Measurements from ENCODE around the gene ZDHHC3. TPM values are rescaled to one million over a fixed set of nuclear protein-coding genes. Genes with fewer than 3 reads are reported as not detected.

ZDHHC3 gene
- total RNA-seq, 2 donors from 2014 or later = 64.6 to 91.7 TPM

DNA sequence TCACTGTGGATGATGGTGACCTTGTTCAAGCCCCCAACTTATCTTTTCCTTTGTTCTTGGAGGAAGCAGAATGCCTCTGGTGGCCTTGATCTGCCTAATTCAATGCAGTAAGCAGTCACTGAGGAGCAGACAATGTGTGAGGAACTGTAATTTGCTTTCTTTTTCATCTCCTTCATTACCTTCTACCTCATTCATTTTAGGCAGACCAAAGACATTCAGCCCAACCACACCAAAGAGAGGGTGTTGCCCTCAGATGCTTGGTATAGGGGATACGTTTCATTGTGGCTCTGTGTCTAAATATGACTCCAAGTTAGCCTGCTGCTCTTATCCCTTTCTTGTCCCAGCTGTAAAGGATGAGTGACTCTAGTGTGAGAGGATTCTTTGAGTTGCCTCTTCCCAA lies 15.4 kb upstream of the ZDHHC3 start:
- Histone ChIP-seq H3K27me3 (replicated peaks; ENCODE audit: insufficient read depth) (no peaks in the 10 kb centered on the region), H3K36me3 (no peaks in the 10 kb centered on the region), H3K27ac (no peak overlapping the region), H3K4me1 (replicated peaks) (no peaks in the 10 kb centered on the region), H3K4me3 (no peak overlapping the region), H3K9me3 (no peaks in the 10 kb centered on the region)
- DNase-seq (ENCODE audit: low spot score) = no peak
- WGBS = 88% methylated on average over 1 of the region's 1 CpG
- TF ChIP-seq POLR2A (IDR thresholded peaks at IDR 0.05) (no peak), POLR2AphosphoS5 (IDR thresholded peaks at IDR 0.05) (no peak)
- TF ChIP-seq, protein P1, sequence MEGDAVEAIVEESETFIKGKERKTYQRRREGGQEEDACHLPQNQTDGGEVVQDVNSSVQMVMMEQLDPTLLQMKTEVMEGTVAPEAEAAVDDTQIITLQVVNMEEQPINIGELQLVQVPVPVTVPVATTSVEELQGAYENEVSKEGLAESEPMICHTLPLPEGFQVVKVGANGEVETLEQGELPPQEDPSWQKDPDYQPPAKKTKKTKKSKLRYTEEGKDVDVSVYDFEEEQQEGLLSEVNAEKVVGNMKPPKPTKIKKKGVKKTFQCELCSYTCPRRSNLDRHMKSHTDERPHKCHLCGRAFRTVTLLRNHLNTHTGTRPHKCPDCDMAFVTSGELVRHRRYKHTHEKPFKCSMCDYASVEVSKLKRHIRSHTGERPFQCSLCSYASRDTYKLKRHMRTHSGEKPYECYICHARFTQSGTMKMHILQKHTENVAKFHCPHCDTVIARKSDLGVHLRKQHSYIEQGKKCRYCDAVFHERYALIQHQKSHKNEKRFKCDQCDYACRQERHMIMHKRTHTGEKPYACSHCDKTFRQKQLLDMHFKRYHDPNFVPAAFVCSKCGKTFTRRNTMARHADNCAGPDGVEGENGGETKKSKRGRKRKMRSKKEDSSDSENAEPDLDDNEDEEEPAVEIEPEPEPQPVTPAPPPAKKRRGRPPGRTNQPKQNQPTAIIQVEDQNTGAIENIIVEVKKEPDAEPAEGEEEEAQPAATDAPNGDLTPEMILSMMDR (IDR thresholded peaks at IDR 0.05) = no peak
- intact Hi-C loops (cut with DNase I) = no loop called here

DNA sequence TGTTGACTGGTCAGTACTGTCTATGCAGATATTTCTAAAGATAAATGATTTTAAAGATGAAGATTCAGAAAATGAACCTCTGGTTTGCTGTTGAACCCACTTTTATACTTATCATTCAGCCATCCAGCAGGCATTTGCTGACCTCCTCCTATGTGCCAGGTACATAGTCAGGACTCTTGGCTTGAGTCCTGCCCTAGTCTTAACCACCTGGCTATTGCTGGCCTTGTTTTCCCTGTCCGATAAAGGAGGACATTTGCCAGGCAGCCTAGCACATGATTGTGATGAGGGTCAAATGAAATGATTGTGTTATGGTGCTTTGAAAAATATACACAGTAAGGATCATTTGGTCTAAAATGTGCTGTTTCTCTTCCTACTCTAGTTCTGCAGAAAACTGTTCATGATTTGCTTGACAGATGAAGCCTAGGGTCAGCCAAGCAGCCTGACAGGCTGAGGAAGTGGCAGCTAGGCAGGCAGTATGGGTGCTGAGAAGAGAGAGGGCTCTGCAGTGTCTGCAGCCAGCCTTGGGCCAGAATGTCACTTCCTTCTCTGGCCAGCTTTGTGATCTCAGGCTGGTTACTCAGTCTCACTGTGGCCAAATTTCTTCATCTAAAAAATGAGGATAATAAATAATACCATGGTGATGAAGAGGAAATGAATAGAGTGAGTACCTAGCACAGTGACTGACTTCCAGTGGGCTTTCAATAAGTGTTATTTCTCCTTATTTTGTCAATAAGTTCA lies 13.8 kb upstream of the ZDHHC3 start:
- DNase-seq (ENCODE audit: low spot score) = no peak
- H3K36me3 ChIP-seq = no peaks in the 10 kb centered on the region
- TF ChIP-seq POLR2AphosphoS5 (IDR thresholded peaks at IDR 0.05) = no peak
- TF ChIP-seq, protein P1 (IDR thresholded peaks at IDR 0.05) = no peak
- TF ChIP-seq POLR2A (IDR thresholded peaks at IDR 0.05) = no peak
- no peaks in the 10 kb centered on the region for H3K9me3 ChIP-seq
- no peak overlapping the region for H3K4me3 ChIP-seq
- no peak overlapping the region for H3K27ac ChIP-seq
- no peaks in the 10 kb centered on the region for H3K4me1 ChIP-seq (replicated peaks)
- intact Hi-C loops (cut with DNase I) = no loop called here
- WGBS = 78% methylated on average over 1 of the region's 1 CpG
- no peaks in the 10 kb centered on the region for H3K27me3 ChIP-seq (replicated peaks; ENCODE audit: insufficient read depth)

DNA sequence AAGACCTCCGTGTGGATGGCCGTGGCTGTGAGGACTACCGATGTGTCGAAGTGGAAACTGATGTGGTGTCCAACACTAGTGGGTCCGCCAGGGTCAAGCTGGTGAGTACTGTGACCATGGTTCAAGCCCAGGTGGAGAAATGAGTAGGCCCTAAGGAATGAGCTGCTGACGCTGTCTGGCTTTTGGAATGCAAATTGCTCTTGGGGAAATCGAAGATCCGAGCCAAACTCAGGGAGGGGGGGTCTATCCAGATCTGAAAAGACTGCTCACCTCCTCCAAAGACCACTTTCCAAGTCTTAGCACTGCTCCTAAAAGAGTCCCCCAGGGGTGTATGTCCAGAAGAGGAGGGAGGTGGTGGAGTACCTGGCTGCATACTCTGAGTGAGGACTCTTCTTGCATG lies 13.2 kb upstream of the ZDHHC3 start:
- WGBS = 91% methylated on average over 8 of the region's 8 CpGs
- Histone ChIP-seq H3K27ac (no peak overlapping the region), H3K36me3 (no peaks in the 10 kb centered on the region), H3K4me3 (no peak overlapping the region), H3K9me3 (no peaks in the 10 kb centered on the region), H3K27me3 (replicated peaks; ENCODE audit: insufficient read depth) (no peaks in the 10 kb centered on the region), H3K4me1 (replicated peaks) (no peaks in the 10 kb centered on the region)
- TF ChIP-seq POLR2AphosphoS5 (IDR thresholded peaks at IDR 0.05) (no peak), POLR2A (IDR thresholded peaks at IDR 0.05) (no peak)
- TF ChIP-seq, protein P1 (IDR thresholded peaks at IDR 0.05) = no peak
- intact Hi-C loops (cut with DNase I) = no loop called here
- DNase-seq (ENCODE audit: low spot score) = no peak

DNA sequence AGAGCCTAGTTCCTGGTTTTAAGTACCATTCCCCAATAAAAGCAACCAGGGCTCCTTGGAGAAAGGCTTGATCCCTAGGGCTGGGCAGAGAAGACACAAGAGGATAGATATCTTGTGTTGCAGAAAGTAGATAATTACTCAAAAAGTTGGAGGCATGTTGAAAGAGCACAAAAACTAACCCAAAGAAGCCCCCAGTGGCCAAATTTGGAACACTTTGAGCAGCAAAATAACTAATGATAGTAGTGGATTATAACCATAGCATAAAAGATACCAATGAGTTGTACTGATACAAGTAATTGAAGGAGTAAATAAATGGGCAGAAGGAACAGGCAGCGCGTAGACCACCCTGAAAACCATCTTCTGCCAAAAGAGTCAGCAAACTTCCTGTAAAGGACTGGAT lies 12.1 kb upstream of the ZDHHC3 start:
- no peak overlapping the region for H3K27ac ChIP-seq
- H3K4me1 ChIP-seq (replicated peaks) = no peaks in the 10 kb centered on the region
- WGBS = 93% methylated on average over 2 of the region's 2 CpGs

More for the DNA sequence above, 12.1 kb upstream of the ZDHHC3 start:
- Histone ChIP-seq H3K36me3 (no peaks in the 10 kb centered on the region), H3K9me3 (no peaks in the 10 kb centered on the region), H3K4me3 (no peak overlapping the region), H3K27me3 (replicated peaks; ENCODE audit: insufficient read depth) (no peaks in the 10 kb centered on the region)
- DNase-seq (ENCODE audit: low spot score) = no peak
- intact Hi-C loops (cut with DNase I) = no loop called here
- TF ChIP-seq POLR2A (IDR thresholded peaks at IDR 0.05) (no peak), POLR2AphosphoS5 (IDR thresholded peaks at IDR 0.05) (no peak)
- TF ChIP-seq, protein P1 (IDR thresholded peaks at IDR 0.05) = no peak
